GM21529 (cell line): Measurements from ENCODE around the gene TARS1.
"Not testable (repeated sequence)": the region's sequence is repeated elsewhere in the genome, so short reads cannot be mapped to it uniquely, and the experiment has no call there.

ENCODE experiments used
- ATAC-seq: cut with Tn5 transposase; IDR thresholded peaks from one replicate; pipeline ENCODE4 v1.9.1; 2021; ENCODE audit not compliant: unreplicated experiment

The TARS1 gene

DNA sequence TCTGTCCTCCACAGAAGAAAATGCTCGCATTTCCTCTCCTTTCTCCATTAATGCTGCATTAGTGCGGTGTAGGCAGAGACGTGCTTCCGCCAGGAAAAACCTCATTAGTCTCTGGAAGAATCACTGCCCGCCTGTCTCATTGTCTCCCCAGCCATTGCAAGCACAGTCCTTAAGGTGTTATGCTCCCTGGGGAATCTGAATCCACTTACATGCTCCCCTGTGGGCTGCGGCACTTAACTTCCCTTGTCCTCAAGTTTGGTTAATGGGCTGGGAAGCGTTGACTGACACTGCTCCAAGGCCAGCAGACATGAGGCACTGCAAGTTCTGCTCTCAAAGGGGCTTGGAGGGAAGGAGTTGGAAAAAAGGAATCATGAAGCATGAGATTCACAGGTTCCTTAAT is 41.6 kb downstream of the TARS1 start:
- no peak for ATAC-seq

DNA sequence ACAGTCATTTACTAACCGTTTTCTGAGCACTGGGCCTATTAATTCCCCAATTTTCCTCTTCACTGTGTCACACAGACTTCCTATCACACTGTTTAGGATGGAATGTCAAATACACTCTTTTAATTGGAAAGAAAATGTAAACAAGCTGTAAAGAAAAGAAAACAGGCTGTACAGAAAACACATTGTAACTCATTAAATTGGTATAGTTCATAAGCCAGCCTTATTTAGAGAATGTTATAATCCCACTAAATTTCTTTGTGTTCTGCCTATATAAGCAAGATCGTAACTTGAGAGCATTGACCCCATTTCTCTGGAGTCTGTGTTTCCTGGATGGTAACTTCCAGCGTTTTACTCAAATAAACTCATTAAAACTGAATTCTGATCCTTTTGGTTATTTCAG is 46.5 kb downstream of the TARS1 start:
- no peak for ATAC-seq

DNA sequence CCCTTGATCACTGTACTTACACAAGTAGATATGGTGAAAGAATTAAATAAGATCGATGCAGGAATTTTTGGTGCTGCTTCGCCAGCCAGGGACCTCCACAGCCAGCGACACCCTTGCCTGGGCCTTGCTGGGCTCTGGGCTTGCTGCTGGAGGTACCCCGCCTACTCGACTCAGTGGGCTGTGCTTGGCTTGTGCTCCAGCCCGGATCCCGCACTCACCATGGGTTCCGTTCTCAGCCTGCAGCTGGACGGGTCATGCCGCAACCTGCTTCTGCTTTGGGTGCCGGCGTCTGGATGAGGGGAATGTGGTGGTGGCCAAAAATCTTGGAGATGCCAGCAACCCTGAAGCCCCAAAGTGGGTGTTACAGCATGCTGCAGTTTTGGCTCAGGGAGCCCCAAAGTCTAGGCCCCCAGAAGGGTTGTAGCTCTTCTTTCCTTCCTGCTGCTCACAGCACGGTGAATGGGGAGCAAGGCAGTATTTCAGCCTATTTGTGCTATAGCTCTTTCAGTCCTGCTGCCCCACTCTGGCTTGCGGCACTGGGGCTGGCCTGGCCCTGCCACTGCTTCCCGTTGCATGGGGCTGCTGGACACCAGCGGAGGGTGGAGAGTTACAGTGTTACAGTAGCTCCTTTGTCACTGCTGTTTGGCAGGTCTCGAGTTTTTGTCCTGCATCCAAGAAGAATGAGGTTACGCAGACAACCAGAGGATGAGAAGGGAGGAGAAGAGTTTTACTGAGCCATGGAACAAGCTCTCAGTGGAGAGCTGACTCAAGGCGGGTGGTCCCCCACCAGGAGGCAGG is 48.0 kb downstream of the TARS1 start:
- no peak for ATAC-seq

DNA sequence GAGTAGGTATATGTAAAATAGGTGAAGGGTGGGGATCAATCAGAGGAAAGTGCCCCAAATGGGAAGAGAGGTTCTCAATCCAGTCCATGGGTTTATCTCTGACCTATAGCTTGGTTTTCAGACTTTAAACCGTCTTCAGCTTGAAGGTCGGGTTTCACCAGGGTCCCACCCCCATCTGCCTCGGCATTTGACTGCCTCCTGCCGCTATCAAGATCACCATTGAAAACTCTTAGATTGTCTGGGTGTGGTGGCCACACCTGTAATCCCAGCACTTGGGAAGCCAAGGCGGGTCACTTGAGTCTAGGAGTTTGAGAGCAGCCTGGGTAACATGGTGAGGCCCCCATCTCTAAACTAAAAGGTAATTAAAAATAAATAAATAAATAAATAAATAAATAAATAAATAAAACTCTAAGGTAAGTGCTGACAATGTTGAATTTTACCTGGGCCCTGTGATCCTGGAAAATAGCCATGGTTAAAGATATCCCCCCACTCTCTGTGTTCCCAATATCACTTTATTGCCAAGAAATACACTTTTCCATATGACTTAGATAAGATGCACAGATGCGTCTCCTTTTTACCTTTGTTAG is 48.8 kb downstream of the TARS1 start:
- ATAC-seq = no peak

DNA sequence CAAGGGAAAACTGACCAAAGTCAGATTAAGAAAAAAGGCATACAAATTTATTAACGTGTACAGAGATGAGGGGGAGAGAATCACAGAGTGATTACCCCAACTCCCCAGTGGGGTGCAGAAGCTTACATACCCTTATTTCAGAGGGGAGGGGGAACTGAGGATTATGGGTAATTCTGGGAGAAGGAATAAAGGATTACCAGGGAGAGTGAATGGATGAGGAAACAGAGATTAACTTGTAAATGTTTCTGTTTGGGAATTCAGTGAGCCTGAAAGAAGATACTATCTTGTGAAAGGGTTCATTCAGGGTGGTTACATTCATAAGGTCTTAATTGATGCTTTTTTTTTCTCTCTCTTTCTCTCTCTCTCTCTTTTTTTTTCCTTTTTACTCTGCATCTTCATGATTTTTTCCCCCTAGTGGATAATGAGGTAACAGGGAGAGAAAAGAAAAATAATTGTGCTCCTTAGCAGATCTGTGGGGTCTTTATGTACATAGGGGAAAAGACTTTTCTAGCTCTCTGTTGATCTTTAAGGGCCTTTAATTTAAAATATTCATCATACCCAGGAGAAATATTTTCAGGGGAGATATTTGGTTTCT is 49.4 kb downstream of the TARS1 start:
- no peak for ATAC-seq

DNA sequence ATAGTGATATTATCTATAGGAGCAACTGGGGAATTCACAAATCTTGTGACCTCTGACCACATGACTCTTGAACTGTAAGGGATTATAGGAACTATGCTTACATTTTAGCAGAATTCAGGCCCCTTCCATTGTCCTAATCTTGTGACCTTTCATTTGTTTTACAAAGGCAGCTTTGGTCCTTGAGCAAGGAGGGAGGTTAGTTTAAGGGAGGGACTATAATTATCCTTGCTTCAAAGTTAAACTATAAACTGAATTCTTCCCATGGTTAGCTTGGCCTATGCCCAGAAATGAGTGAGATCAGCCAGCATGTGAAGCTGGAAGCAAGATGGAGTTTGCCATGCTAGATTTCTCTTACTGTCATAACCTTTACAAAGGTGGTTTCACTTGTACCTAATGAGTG is 51.2 kb downstream of the TARS1 start:
- no peak for ATAC-seq

DNA sequence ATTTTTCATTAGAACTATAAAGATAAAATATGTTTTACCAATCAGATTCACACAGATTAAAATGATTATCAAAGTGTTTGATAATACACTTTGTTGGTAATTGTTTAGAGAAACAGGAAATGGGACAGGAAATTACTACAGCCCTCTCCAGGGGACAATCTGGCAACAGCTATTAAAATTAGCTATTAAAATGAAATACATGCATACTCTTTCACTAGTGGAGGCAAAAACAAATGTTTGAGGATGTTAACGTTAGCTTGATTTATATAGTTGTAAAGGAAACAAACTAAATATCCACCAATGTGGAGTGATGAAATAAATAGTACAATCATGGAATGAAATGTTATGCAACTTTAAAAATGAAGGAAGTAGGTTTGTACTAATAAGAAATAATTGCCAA is 53.7 kb downstream of the TARS1 start:
- no peak for ATAC-seq

DNA sequence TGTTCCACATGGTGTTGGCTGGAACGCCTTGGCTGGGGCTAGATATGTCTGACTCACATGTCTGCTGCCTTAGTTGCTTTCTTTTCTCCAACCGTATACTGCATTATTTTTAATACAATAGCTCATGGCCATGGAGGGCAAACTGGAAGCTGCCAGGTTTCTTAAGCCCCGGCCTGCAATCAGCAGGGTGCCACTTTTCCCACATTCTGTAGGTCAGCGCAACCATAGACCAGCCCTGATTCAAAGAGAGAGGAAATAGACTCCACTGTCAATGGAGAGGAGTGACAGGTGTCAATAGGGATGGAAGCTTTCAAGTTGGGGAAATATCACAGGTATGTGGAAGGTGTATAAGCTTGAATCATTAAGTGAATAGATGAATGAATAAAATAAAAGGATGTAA is 60.5 kb downstream of the TARS1 start:
- ATAC-seq = no peak

DNA sequence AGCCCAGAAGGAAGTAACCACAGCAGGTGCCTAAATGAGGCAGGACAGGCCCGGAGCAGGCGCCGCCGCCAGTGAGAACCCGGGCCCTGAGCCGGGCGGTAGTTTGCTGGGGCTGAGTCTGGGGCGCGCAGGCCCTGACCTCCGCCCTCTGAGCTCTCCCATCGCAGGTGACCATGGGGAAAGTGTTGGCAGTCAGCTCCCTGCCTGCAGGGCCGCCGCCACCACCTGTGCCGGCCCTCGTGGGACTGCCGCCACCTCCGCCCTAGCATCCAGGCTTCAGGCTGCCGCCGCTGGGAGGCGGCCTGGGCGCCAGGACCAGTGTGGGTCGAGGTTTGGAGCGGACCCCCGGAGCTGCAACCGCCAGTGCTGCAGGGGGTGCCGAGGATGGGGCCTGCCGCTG is 61.1 kb downstream of the TARS1 start:
- no peak for ATAC-seq

DNA sequence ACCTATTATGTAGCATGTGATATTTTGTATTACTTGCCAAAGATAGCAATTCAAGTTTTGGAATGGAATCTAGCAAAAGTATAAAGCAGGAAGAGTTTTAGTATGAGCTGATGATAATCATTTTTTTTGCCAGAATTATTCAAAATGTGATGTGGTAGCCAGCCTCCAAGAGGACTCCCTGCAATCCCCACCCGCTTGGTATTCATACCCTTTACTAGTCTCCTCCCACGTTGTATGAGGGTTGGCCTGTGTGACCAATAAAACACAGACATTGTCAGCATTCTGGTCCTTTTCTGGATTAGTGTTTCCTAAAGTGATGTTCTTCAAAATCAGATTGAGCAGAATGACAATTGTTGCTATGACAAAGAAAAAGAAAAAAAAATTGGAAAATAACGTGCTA is 63.8 kb downstream of the TARS1 start:
- ATAC-seq = no peak

DNA sequence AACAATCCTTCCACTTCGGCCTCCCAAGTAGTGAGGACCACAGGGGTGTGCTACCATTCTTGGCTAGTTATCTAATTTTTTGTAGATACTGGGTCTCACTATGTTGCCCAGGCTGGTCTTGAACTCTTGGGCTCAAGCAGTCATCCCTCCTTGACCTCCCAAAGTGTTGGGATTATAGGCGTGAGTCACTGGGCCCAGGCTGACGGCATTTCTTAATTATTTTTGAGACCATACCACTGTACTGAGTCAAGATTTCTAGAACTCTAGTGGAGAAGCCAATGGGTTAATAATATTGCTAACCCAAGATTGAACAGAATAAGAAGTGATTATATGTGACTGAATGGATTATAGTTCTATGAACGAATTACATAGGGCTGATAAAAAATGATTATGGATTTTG is 66.7 kb downstream of the TARS1 start:
- no peak for ATAC-seq

DNA sequence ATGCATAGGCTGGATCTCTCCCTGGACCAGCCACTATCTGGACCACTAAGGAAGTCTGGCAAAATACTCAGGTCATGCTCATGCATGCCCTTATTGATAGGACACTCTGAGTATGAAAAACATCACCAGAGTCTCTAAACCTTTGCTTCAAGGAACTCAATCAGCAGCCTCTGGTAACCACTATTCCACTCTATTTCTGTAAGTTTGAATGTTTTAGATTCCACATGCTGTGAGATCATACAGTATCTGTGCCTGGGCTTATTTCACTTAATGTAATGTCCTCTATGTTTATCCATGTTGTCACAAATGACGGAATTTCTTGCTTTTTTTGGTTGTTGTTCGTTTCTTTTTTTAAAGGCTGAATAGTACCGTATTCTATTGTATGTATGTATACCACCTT is 68.3 kb downstream of the TARS1 start:
- no peak for ATAC-seq

DNA sequence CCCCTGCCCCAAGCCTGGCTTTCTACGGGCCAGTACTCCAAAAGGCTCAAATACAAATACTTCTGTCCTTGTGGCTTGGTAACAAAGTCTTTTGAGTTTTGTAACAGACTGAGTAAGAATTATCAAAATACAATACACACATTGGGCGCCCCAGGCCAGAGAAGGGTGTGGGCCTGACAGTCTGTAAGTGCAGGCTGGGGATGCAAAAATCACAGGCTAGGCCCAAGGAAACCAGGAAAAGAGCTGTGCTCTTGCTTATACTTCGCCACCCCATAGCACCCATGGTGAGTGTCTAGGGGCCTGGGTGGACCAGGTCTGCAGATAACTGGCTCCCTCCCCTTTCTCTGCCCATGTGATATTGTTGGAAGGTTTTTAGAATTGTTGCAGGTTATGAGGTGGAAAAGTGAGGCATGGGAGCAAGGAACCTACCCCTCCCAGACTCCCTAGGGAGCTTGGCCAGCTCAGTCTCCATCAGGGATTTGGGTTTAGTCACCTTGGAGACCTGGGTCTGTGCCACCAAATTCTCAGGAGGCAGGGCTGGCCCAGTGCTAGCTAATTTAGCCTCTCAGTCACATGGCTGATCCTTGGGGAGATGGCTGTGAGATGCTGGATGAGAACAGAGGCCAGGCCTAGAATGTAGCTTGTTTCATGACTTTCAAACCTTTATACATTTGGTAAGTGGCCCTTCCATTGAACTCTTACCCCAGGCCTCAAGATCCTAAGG is 72.9 kb downstream of the TARS1 start:
- ATAC-seq = no peak

DNA sequence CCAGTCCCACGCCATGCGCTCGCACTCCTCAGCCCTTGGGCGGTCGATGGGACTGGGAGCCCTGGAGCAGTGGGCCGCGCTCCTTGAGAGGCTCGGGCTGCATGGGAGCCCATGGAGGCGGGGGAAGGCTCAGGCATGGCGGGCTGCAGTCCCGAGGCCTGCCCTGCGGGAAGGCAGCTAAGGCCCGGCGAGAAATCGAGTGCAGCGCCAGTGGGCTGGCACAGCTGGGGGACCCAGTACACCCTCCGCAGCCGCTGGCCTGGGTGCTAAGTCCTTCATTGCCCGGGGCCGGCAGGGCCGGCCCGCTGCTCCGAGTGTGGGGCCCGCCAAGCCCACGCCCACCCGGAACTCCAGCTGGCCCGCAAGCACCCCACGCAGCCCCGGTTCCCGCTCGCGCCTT is 74.6 kb downstream of the TARS1 start:
- ATAC-seq = not testable (repeated sequence)

DNA sequence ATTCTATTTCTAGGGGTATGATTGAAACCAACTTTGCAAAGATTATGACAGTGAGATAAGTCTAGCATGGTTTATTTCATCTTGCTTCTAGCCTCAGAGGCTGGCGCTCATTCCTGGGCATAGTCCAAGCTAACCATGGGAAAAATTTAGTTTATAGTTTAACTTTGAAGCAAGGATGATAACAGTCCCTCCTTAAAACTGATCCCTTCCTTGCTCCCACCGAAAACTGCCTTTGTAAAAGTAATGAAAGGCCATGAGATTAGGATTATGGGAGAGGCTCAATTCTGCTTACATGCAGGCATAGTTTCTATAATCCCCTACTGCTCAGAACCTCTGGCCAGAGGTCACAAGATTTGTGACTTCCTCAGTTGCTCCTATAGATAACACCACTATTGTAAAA is 75.7 kb downstream of the TARS1 start:
- no peak for ATAC-seq
